GM12892 (cell line): ENCODE results near the gene GMCL2.

ENCODE experiments used
- POLR2A ChIP-seq: IDR thresholded peaks from 2 replicates; pipeline ENCODE4 v1.6.1; 2011; ENCODE audit warnings: low read depth, low read length, control low read depth
- POLR2AphosphoS5 ChIP-seq: IDR thresholded peaks from 2 replicates; pipeline ENCODE4 v1.6.1; 2011; ENCODE audit warnings: low read depth, low read length, control low read depth
- TAF1 ChIP-seq: IDR thresholded peaks from 2 replicates; pipeline ENCODE4 v1.6.1; 2011; ENCODE audit warnings: low read depth, mild to moderate bottlenecking, control low read depth, low read length, borderline replicate concordance

GRCh38 chr5:178216088-178216534 is 28.9 kb upstream of the GMCL2 start:
- no peak; the same call in 1 of the 2 replicates for TF ChIP-seq POLR2A
- TF ChIP-seq POLR2AphosphoS5: no peak; the same call in none of the 2 replicates
- TF ChIP-seq TAF1: no peak
